ENCODE data around the gene NPTXR.

NPTXR gene

GRCh38 chr22:38793317-38793716 lies 50.5 kb downstream of the NPTXR start:
- FAIRE-seq = no peak

- no peak for FAIRE-seq
Observed at GRCh38 chr22:38792833-38793232, 51.0 kb downstream of the NPTXR start.

GRCh38 chr22:38789606-38790005 lies 54.2 kb downstream of the NPTXR start:
- FAIRE-seq = no peak

- no peak for FAIRE-seq
Observed at GRCh38 chr22:38788846-38789245, 55.0 kb downstream of the NPTXR start.

GRCh38 chr22:38788021-38788816 lies 55.6 kb downstream of the NPTXR start:
- no peak for FAIRE-seq

- no peak for FAIRE-seq
Observed at GRCh38 chr22:38786631-38787030, 57.2 kb downstream of the NPTXR start.

GRCh38 chr22:38784856-38785255 lies 59.0 kb downstream of the NPTXR start:
- no peak for FAIRE-seq

GRCh38 chr22:38784035-38784434 lies 59.8 kb downstream of the NPTXR start:
- FAIRE-seq = no peak

GRCh38 chr22:38783095-38783615 lies 60.7 kb downstream of the NPTXR start:
- no peak for FAIRE-seq

- FAIRE-seq = no peak
Observed at GRCh38 chr22:38782402-38783094, 61.3 kb downstream of the NPTXR start.

GRCh38 chr22:38781033-38781432 lies 62.8 kb downstream of the NPTXR start:
- FAIRE-seq = no peak

GRCh38 chr22:38777087-38777671 lies 66.6 kb downstream of the NPTXR start:
- FAIRE-seq = no peak

GRCh38 chr22:38776086-38776485 lies 67.7 kb downstream of the NPTXR start:
- FAIRE-seq = no peak

- no peak for FAIRE-seq
Observed at GRCh38 chr22:38775656-38776055, 68.2 kb downstream of the NPTXR start.

GRCh38 chr22:38774496-38775166 lies 69.2 kb downstream of the NPTXR start:
- FAIRE-seq = no peak

GRCh38 chr22:38773363-38773946 lies 70.4 kb downstream of the NPTXR start:
- FAIRE-seq = no peak

- FAIRE-seq = no peak
Observed at GRCh38 chr22:38772623-38772873, 71.3 kb downstream of the NPTXR start.

- FAIRE-seq = no peak
Observed at GRCh38 chr22:38770257-38770949, 73.4 kb downstream of the NPTXR start.
